Transverse colon (tissue), 3 donors: ENCODE measurements around the gene PROM1.

Source experiments
- POLR2A ChIP-seq: fragments of 450-650 bp; IDR thresholded peaks from one replicate; pipeline ENCODE4 v1.6.1; 2016; ENCODE audit warnings: antibody characterized with exemption, mild to moderate bottlenecking, moderate library complexity
- TF ChIP-seq, protein P1 (sequence below), 5 experiments: fragments of 200-600 bp in 3 of 5; fragments of 450-650 bp in 2 of 5; sonication (generic) in 3 of 5; IDR thresholded peaks; 1 replicate in 2 of 5; 2 replicates in 3 of 5; pipeline ENCODE4 v1.5.1; 2016 to 2017; ENCODE audit warnings: antibody characterized with exemption in 5 of 5, inconsistent platforms in 3 of 5, mild to moderate bottlenecking in 2 of 5, moderate library complexity in 1 of 5

DNA sequence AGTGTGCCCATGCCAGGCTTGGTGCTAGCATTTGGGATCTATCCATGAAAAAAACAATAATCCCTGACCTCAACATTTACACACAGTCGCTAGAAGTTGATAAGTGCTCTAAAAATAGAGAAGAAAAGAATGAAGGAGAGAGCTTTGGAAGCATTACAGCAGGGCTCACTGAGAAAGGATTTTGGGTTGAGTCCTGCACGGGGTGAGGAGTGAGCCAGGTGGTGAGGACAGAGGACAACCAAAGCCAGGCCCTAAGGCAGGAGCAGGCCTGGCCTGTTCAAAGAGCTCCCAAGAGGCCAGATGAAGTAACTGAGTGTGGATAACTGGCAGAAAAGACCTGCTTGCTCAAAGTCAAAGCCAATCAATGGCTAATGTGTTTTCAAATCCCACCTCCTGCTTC is 20.7 kb upstream of the PROM1 start:
- TF ChIP-seq, protein P1, sequence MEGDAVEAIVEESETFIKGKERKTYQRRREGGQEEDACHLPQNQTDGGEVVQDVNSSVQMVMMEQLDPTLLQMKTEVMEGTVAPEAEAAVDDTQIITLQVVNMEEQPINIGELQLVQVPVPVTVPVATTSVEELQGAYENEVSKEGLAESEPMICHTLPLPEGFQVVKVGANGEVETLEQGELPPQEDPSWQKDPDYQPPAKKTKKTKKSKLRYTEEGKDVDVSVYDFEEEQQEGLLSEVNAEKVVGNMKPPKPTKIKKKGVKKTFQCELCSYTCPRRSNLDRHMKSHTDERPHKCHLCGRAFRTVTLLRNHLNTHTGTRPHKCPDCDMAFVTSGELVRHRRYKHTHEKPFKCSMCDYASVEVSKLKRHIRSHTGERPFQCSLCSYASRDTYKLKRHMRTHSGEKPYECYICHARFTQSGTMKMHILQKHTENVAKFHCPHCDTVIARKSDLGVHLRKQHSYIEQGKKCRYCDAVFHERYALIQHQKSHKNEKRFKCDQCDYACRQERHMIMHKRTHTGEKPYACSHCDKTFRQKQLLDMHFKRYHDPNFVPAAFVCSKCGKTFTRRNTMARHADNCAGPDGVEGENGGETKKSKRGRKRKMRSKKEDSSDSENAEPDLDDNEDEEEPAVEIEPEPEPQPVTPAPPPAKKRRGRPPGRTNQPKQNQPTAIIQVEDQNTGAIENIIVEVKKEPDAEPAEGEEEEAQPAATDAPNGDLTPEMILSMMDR (IDR thresholded peaks at IDR 0.05) = no peak
- no peak for TF ChIP-seq POLR2A
